Stimulated activated CD8-positive, alpha-beta memory T cell treated with anti-CD3 and anti-CD28 coated beads, Interleukin-7, amount 100 ng/mL, for 1 hour (primary cell): ENCODE measurements around the gene BRINP1.

Source experiments
- DNase-seq, 2 donors: peaks; one replicate each; pipeline ENCODE4 v3.0.0-alpha.2; 2020; ENCODE audit warnings: low read depth in 2 of 2

Gene BRINP1

GRCh38 chr9:119126040-119126439, 243.2 kb downstream of the BRINP1 start:
- DNase-seq = no peak

GRCh38 chr9:119121899-119122298, 247.3 kb downstream of the BRINP1 start:
- DNase-seq = no peak

- DNase-seq = no peak
These were observed 251.8 kb downstream of the BRINP1 start for GRCh38 chr9:119117409-119117808.
